Tibial artery (tissue), 4 donors: ENCODE measurements around the gene MYOCOS.
"Not testable (repeated sequence)": the region's sequence is repeated elsewhere in the genome, so short reads cannot be mapped to it uniquely, and the experiment has no call there.

Source experiments
- DNase-seq, 2 donors: peaks; one replicate each; pipeline ENCODE4 v3.0.0-alpha.2; 2019
- H3K27ac ChIP-seq, 2 donors: fragments of 200-600 bp; sonication (generic) in 1 of 2; 1 replicate in 1 of 2; 2 replicates in 1 of 2; pipeline ENCODE4 v1.5.1; 2018 to 2019; ENCODE audit warnings: mild to moderate bottlenecking in 1 of 2
- H3K27me3 ChIP-seq, 2 donors: fragments of 200-600 bp; sonication (generic) in 1 of 2; one replicate each; pipeline versions ENCODE4 v1.5.1 to v1.6.0; 2016 to 2019
- H3K36me3 ChIP-seq, 3 donors: fragments of 200-600 bp; sonication (generic) in 2 of 3; one replicate each; pipeline ENCODE4 v1.5.1; 2016 to 2019; ENCODE audit warnings: mild to moderate bottlenecking in 2 of 3
- H3K4me1 ChIP-seq, 4 donors: fragments of 200-600 bp; sonication (generic) in 2 of 4; 1 replicate in 3 of 4; 2 replicates in 1 of 4; pipeline ENCODE4 v1.5.1; 2016 to 2019
- H3K4me3 ChIP-seq, 2 donors: fragments of 200-600 bp; sonication (generic) in 1 of 2; 1 replicate in 1 of 2; 2 replicates in 1 of 2; pipeline ENCODE4 v1.5.1; 2018 to 2019; ENCODE audit warnings: mild to moderate bottlenecking in 2 of 2
- H3K9me3 ChIP-seq, 3 donors: fragments of 200-600 bp; sonication (generic) in 1 of 3; one replicate each; pipeline ENCODE4 v1.5.1; 2016 to 2019
- intact Hi-C: fragments of 100-400 bp; cut with DNase I; formaldehyde crosslinking; loops from one replicate; pipeline ENCODE4 v1.15.0; 2023; ENCODE audit warnings: low total_unique reads
- TF ChIP-seq, protein P1 (sequence below), 2 experiments: fragments of 200-600 bp in 1 of 2; fragments of 450-650 bp in 1 of 2; IDR thresholded peaks; one replicate each; pipeline ENCODE4 v1.5.1; 2017 to 2019; ENCODE audit warnings: antibody characterized with exemption in 2 of 2, mild to moderate bottlenecking in 1 of 2, moderate library complexity in 1 of 2

Gene MYOCOS

DNA sequence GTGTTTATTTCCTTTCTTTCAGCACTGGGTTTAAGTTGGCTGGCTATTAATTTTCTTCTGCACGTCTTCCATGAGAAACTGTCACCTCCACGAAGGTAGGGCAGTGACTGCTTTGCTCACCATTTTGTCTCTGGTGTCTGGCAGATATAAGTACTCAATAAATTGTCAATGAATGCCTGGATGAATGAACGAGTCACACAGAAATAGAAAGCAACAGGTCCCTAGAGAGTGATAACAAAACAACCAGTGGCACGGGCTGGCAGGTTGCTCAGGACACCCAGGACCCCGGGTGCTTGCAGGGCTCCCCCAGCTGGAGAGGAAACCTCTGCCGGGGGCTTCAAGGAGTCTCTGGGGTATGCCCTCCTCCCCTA, 33.7 kb downstream of the MYOCOS start:
- peaks cover 0 to 55% (median 38%) of the 10 kb centered on the region in 4 donors for H3K4me1 ChIP-seq
- intact Hi-C loops = no loop called here
- peak overlapping the region; percentile 75 to 89 for H3K27ac ChIP-seq
- no peak overlapping the region for H3K4me3 ChIP-seq
- TF ChIP-seq, protein P1, sequence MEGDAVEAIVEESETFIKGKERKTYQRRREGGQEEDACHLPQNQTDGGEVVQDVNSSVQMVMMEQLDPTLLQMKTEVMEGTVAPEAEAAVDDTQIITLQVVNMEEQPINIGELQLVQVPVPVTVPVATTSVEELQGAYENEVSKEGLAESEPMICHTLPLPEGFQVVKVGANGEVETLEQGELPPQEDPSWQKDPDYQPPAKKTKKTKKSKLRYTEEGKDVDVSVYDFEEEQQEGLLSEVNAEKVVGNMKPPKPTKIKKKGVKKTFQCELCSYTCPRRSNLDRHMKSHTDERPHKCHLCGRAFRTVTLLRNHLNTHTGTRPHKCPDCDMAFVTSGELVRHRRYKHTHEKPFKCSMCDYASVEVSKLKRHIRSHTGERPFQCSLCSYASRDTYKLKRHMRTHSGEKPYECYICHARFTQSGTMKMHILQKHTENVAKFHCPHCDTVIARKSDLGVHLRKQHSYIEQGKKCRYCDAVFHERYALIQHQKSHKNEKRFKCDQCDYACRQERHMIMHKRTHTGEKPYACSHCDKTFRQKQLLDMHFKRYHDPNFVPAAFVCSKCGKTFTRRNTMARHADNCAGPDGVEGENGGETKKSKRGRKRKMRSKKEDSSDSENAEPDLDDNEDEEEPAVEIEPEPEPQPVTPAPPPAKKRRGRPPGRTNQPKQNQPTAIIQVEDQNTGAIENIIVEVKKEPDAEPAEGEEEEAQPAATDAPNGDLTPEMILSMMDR (IDR thresholded peaks at IDR 0.05) = no peak
- H3K9me3 ChIP-seq = no peaks in the 10 kb centered on the region
- no peaks in the 10 kb centered on the region for H3K36me3 ChIP-seq
- no peak for DNase-seq
- no peaks in the 10 kb centered on the region for H3K27me3 ChIP-seq

DNA sequence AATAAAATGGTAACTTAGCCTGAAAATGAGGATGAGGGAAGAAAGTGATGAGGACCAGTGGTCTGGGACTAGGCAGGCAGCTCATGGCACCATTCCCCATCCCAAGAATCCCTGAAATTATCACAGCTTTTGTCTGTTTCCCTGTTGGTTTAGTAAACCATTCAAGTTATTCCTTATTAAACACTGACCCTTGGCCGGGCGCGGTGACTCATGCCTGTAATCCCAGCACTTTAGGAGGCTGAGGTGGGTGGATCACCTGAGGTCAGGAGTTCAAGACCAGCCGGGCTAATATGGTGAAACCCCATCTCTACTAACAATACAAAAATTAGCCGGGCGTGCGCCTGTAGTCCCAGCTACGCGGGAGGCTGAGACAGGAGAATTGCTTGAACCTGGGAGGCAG, 34.2 kb downstream of the MYOCOS start:
- H3K36me3 ChIP-seq, intact Hi-C loops, H3K4me3 ChIP-seq, H3K27me3 ChIP-seq, H3K9me3 ChIP-seq, DNase-seq: not testable (repeated sequence)
- peak overlapping the region; percentile 75 to 89 for H3K27ac ChIP-seq
- peaks cover 0 to 50% (median 38%) of the 10 kb centered on the region in 4 donors for H3K4me1 ChIP-seq

DNA sequence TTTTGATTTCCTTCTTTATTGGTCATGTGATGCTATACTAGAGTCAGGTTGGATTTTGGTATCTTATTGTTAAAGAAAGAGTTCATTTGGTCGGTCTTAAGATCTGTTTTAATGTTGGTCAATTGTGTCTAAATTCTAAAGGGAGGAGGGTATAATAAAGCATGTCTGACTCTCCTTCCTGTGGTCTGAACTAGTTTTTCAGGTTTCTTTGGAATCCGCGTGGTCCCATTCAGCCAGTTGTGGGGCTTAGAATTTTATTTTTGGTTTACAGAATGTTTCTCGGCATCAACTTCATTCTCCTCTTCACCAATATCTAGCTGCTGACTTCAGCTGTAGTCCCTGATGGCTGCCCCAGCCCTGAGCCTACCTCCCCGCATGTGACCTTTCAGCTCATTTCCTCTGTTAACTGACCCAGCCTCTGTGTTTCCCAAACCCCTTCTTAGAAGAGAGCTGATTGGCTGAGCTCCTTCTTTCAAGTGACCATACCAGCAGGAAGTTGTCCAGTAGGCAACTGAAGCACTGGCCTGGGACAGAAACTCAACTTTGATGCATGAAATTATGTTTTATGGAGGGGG, 39.1 kb downstream of the MYOCOS start:
- intact Hi-C loops = no loop called here
- H3K9me3 ChIP-seq = no peaks in the 10 kb centered on the region
- H3K27ac ChIP-seq = no peak overlapping the region

DNA sequence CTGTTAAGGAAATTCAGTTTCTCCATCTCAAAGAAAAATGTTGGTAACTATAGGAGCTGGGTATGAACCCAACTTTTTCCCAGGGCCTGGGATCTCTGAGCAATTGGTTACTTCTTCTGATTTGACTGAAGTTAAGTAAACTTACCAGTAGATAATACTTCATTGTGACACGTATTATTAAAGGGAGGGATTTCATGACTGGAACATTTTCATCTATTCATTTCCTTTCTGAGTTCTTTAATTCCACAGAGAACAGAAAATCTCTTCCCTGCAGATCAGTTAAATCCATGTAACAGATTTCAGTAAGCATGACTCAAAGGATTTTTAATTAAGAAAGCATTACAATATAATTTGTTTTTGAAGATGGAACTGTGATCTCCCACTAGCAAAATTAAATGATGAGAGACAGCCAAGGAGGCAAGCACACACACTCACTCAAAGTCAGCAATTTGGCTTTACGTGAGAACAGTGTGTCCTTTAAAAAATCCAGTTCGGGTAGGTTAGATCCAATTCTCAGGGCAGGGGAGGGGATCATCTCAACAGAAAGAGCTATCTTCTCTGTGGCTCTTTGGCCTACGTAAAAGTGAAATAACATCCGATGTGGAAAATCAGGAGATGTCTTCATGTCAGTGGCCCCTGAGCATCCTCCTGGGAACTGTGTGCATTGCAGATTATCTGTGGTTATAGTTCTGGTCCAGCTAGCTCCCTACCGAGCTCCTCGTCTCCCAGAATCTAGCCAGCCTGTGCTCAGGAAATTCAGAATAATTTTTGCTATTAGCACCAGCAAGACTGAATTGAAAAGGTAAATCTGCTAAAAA, 41.2 kb downstream of the MYOCOS start:
- H3K27ac ChIP-seq = peak overlapping the region; percentile 31 to 53
- no peaks in the 10 kb centered on the region for H3K36me3 ChIP-seq
- peaks cover 0 to 19% (median 2%) of the 10 kb centered on the region in 4 donors for H3K4me1 ChIP-seq
- DNase-seq = no peak
- H3K9me3 ChIP-seq = no peaks in the 10 kb centered on the region
- TF ChIP-seq, protein P1 (IDR thresholded peaks at IDR 0.05) = no peak
- no peaks in the 10 kb centered on the region for H3K27me3 ChIP-seq
- intact Hi-C loops = no loop called here
- no peak overlapping the region for H3K4me3 ChIP-seq

More for the DNA sequence above, 39.1 kb downstream of the MYOCOS start:
- Histone ChIP-seq H3K4me1 (peaks cover 0 to 20% (median under 1%) of the 10 kb centered on the region in 4 donors), H3K4me3 (no peak overlapping the region), H3K27me3 (no peaks in the 10 kb centered on the region), H3K36me3 (no peaks in the 10 kb centered on the region)
- DNase-seq = no peak
- TF ChIP-seq, protein P1 (IDR thresholded peaks at IDR 0.05) = no peak

DNA sequence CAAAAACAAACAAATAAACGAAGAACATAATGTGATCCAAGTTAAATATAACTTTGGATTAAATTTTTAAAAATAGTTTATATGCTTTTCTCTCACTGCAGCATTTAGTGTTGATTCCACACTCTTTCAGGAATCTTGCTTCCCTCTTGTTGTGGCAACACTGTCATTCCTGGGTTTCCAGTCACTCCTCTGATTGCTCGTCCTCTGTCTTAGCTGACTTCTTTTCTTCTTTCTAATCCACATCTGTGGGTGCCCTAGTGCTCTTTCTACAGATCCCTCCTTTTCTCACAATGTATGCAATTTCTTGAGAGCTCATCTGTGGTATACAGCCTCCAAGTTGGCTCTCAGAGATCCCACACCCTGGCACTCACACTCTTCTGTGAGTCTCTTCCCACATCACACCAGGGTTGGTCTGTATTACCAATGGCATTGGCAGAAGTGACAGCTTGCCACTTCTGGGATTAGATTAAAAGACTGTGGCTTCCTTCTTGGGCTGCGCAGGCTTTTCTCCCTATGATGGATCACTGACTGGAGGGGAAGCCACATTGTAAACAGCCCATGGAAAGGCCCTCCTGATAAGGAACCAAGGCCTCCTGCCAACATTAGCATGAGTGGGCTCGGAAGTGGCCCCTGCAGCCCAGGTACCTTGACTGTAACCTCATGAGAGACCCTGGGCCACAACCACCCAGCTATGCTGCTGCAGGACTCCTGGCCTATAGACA, 42.0 kb downstream of the MYOCOS start:
- H3K36me3 ChIP-seq = no peaks in the 10 kb centered on the region
- H3K27ac ChIP-seq = peak overlapping the region; percentile 31 to 53
- DNase-seq = no peak
- peaks cover 0 to 19% (median 2%) of the 10 kb centered on the region in 4 donors for H3K4me1 ChIP-seq
- H3K27me3 ChIP-seq = no peaks in the 10 kb centered on the region
- TF ChIP-seq, protein P1 (IDR thresholded peaks at IDR 0.05) = no peak
- H3K4me3 ChIP-seq = no peak overlapping the region
- intact Hi-C loops = no loop called here
- H3K9me3 ChIP-seq = no peaks in the 10 kb centered on the region

DNA sequence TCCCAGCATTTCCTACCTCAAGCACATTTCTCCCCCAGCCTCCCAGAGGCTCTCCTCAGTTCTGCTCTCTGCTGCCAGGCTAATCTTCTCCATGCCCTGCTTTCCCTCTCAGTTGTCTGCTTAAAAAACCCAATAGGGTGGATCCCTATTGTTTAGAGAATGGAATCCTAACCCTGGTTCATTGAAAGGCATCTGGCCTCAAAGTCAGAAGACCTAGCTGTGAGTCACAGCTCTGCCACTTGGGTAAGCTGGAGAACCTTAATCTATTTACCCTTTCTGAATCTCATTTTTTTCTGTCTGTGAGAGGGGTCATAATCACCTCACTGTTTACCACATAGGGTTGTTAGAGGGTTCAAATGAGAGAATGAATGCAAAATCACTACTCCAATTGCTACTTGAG, 42.9 kb downstream of the MYOCOS start:
- Histone ChIP-seq H3K27ac (peak overlapping the region; percentile 31 to 53), H3K36me3 (no peaks in the 10 kb centered on the region), H3K4me3 (no peak overlapping the region), H3K4me1 (peaks cover 0 to 19% (median 2%) of the 10 kb centered on the region in 4 donors), H3K9me3 (no peaks in the 10 kb centered on the region), H3K27me3 (no peaks in the 10 kb centered on the region)
- intact Hi-C loops = no loop called here
- no peak for DNase-seq
- TF ChIP-seq, protein P1 (IDR thresholded peaks at IDR 0.05) = no peak
